ENCODE measurements around the gene CLC.

DNA sequence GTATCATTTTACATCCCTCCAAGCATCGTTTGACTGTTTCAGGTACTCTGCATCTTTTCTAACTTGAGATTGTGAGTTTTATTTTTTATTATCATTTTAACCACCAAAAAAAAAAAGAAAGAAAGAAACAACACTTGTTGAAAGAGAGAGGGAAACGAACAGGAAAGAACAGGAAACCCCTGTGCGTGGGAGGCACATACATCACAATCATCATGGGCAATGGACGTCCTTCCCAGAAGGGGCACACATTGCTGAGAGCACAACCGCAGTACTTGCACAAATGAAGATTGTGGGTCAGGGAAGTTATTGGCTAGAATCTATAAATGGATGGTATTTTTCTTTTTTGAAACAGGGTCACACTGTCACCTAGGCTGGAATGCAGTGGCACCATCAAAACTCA, 1.7 kb downstream of the CLC start:
- TF ChIP-seq POLR2A (IDR thresholded peaks at IDR 0.05; ENCODE audit: low read depth, low read length) (no peak), POLR2AphosphoS5 (IDR thresholded peaks at IDR 0.05; ENCODE audit: low read depth, low read length) (no peak), TAF1 (IDR thresholded peaks at IDR 0.05; ENCODE audit: borderline replicate concordance, low read depth, low read length) (no peak)

All from GM12892 (cell line).